Panc1 (cell line): ENCODE data around the gene SRD5A2. TPM values are rescaled to one million over a fixed set of nuclear protein-coding genes. Genes with fewer than 3 reads are reported as not detected.

ENCODE experiments used
- ATAC-seq: fragments of 200-7000 bp; cut with Tn5 transposase; 2 replicates; pipeline ENCODE4 v1.9.1; 2020; ENCODE audit warnings: mild to moderate bottlenecking, moderate library complexity
- BruUV-seq: library from RNA; stranded (reverse); fragments of 400-500 nt; replicated peaks from 2 replicates; lab custom pipeline; 2021; lab: Mats Ljungman, UMichigan
- CTCF ChIA-PET: fragments of 300-600 bp; sonication (Branson Sonifier 250); formaldehyde crosslinking; loops from one replicate; lab custom pipeline; 2022; ENCODE audit warnings: antibody characterized with exemption; lab: Charles Lee
- POLR2A ChIA-PET: fragments of 300-600 bp; sonication (Branson Sonifier 250); formaldehyde crosslinking; loops from one replicate; lab custom pipeline; 2022; ENCODE audit warnings: antibody characterized with exemption; lab: Charles Lee
- DNase-seq: peaks from one replicate; pipeline ENCODE4 v3.0.0-alpha.2; 2010; ENCODE audit warnings: low read depth, low spot score
- H3K27ac ChIP-seq: 2 replicates; pipeline ENCODE4 v1.5.1; 2011; ENCODE audit warnings: mild to moderate bottlenecking, low read length, inconsistent platforms
- H3K27me3 ChIP-seq: fragments of 200-500 bp; sonication (Bioruptor generic); 2 replicates; pipeline ENCODE4 v1.6.0; 2014; ENCODE audit warnings: low read length, inconsistent platforms; ENCODE audit not compliant: control insufficient read depth, insufficient read depth
- H3K36me3 ChIP-seq: fragments of 200-500 bp; sonication (Bioruptor generic); 2 replicates; pipeline ENCODE4 v1.5.1; 2014; ENCODE audit warnings: inconsistent platforms, mild to moderate bottlenecking, low read length, moderate library complexity; ENCODE audit not compliant: control insufficient read depth, insufficient read depth
- H3K4me1 ChIP-seq: 2 replicates; pipeline ENCODE4 v1.5.1; 2011; ENCODE audit warnings: inconsistent platforms, mild to moderate bottlenecking, low read length, moderate library complexity; ENCODE audit not compliant: control insufficient read depth, insufficient read depth
- H3K4me3 ChIP-seq, 2 experiments: 2 replicates each; pipeline ENCODE4 v1.5.1; 2011 to 2012; ENCODE audit warnings: low read depth in 2 of 2, low read length in 2 of 2, mild to moderate bottlenecking in 2 of 2, inconsistent platforms in 1 of 2, moderate library complexity in 1 of 2
- H3K9me3 ChIP-seq: fragments of 200-500 bp; sonication (Bioruptor generic); 2 replicates; pipeline ENCODE4 v1.5.1; 2014; ENCODE audit warnings: low read depth, mild to moderate bottlenecking, inconsistent platforms, low read length, moderate library complexity; ENCODE audit not compliant: control insufficient read depth, insufficient read depth
- CTCF ChIP-seq: fragments of 450-650 bp; IDR thresholded peaks from 2 replicates; pipeline ENCODE4 v1.5.1; 2017; ENCODE audit warnings: mild to moderate bottlenecking
- POLR2AphosphoS5 ChIP-seq: IDR thresholded peaks from 2 replicates; pipeline ENCODE4 v1.6.1; 2012; ENCODE audit warnings: mild to moderate bottlenecking, low read depth, low read length, moderate library complexity
- REST ChIP-seq, 2 experiments: IDR thresholded peaks; 2 replicates each; pipeline ENCODE4 v1.6.1; 2011 to 2012; ENCODE audit warnings: low read depth in 2 of 2, control low read depth in 1 of 2, low read length in 1 of 2, mild to moderate bottlenecking in 1 of 2, moderate library complexity in 1 of 2; ENCODE audit not compliant: insufficient read depth in 1 of 2
- SIN3A ChIP-seq: IDR thresholded peaks from 2 replicates; pipeline ENCODE4 v1.6.1; 2012; ENCODE audit warnings: low read depth, mild to moderate bottlenecking, low read length, moderate library complexity, borderline replicate concordance; ENCODE audit not compliant: insufficient read depth
- TCF7L2 ChIP-seq: IDR thresholded peaks from 2 replicates; pipeline ENCODE4 v1.6.1; 2011; ENCODE audit warnings: mild to moderate bottlenecking, low read depth, low read length, inconsistent platforms
- in situ Hi-C: cut with HindIII; loops from 2 replicates; pipeline ENCODE4 v1.10.0; 2016; ENCODE audit warnings: low sequenced_read_pairs, low pct_unique_long_range_greater_than_20kb
- intact Hi-C: fragments of 100-400 bp; cut with micrococcal nuclease; formaldehyde crosslinking; loops from one replicate; pipeline ENCODE4 v1.10.0; 2022; ENCODE audit not compliant: unreplicated experiment
- total RNA-seq: library from RNA; stranded (reverse); gene quantifications from one replicate; pipeline ENCODE4 v1.2.1, GENCODE V29; 2021; ENCODE audit not compliant: unreplicated experiment

SRD5A2 gene
- total RNA-seq, 1 experiment from 2014 or later: not detected

- Histone ChIP-seq H3K4me1 (no peaks in the 10 kb centered on the region), H3K4me3 (no peak overlapping the region), H3K9me3 (no peaks in the 10 kb centered on the region), H3K36me3 (no peaks in the 10 kb centered on the region), H3K27me3 (no peaks in the 10 kb centered on the region; the same call in 1 of the 2 replicates), H3K27ac (no peak overlapping the region)
- no peak for TF ChIP-seq CTCF
- TF ChIP-seq POLR2AphosphoS5: no peak
- TF ChIP-seq TCF7L2: no peak
- no peak for TF ChIP-seq REST (IDR thresholded peaks at IDR 0.05; ENCODE audit: insufficient read depth in 1 of 2, low read depth in 2 of 2, low read length in 1 of 2)
- TF ChIP-seq SIN3A: no peak
- ATAC-seq: no peak
- BruUV-seq: no TSS peak
- intact Hi-C loops: no loop called here
- ChIA-PET POLR2A (no interaction called here), CTCF (no interaction called here)
- DNase-seq: no peak
- in situ Hi-C loops: no loop called here
Measured at GRCh38 chr2:31483246-31483645, 97.5 kb downstream of the SRD5A2 start.

GRCh38 chr2:31476511-31477180, 104.1 kb downstream of the SRD5A2 start:
- H3K9me3 ChIP-seq: no peaks in the 10 kb centered on the region
- ATAC-seq: no peak
- H3K4me1 ChIP-seq: no peaks in the 10 kb centered on the region
- DNase-seq: no peak
- ChIA-PET CTCF (no interaction called here), POLR2A (no interaction called here)
- no peaks in the 10 kb centered on the region for H3K36me3 ChIP-seq
- BruUV-seq: no TSS peak
- no peaks in the 10 kb centered on the region; the same call in none of the 2 replicates for H3K27me3 ChIP-seq
- in situ Hi-C loops: no loop called here
- H3K27ac ChIP-seq: no peak overlapping the region
- intact Hi-C loops: no loop called here
- TF ChIP-seq REST (IDR thresholded peaks at IDR 0.05; ENCODE audit: insufficient read depth in 1 of 2, low read depth in 2 of 2, low read length in 1 of 2): no peak
- no peak for TF ChIP-seq TCF7L2
- TF ChIP-seq POLR2AphosphoS5: no peak
- no peak for TF ChIP-seq CTCF
- no peak for TF ChIP-seq SIN3A
- no peak overlapping the region for H3K4me3 ChIP-seq
